ENCODE results near the gene ORAI1.

ORAI1 gene

GRCh38 chr12:121641343-121641630, 15.0 kb downstream of the ORAI1 start:
- Histone ChIP-seq H3K4me3 (ENCODE audit: low read depth, low read length) (no peak overlapping the region), H3K9me3 (no peaks in the 10 kb centered on the region), H3K36me3 (peaks cover 4% of the 10 kb centered on the region; the same call in 1 of the 2 replicates), H3K4me1 (no peaks in the 10 kb centered on the region), H3K27me3 (no peaks in the 10 kb centered on the region)
- DNase-seq = no peak
- no peak for TF ChIP-seq CTCF (IDR thresholded peaks at IDR 0.05; ENCODE audit: low read depth, low read length)

GRCh38 chr12:121648458-121649028, 22.2 kb downstream of the ORAI1 start:
- no peaks in the 10 kb centered on the region for H3K9me3 ChIP-seq
- DNase-seq = no peak
- no peak for TF ChIP-seq CTCF (IDR thresholded peaks at IDR 0.05; ENCODE audit: low read depth, low read length)

GRCh38 chr12:121649322-121649721, 23.0 kb downstream of the ORAI1 start:
- no peaks in the 10 kb centered on the region for H3K36me3 ChIP-seq
- H3K4me1 ChIP-seq = no peaks in the 10 kb centered on the region

More at GRCh38 chr12:121648458-121649028, 22.2 kb downstream of the ORAI1 start:
- Histone ChIP-seq H3K36me3 (no peaks in the 10 kb centered on the region), H3K4me3 (ENCODE audit: low read depth, low read length) (no peak overlapping the region), H3K27me3 (no peaks in the 10 kb centered on the region), H3K4me1 (no peaks in the 10 kb centered on the region)

GRCh38 chr12:121649819-121650353, 23.6 kb downstream of the ORAI1 start:
- DNase-seq = no peak
- Histone ChIP-seq H3K4me3 (ENCODE audit: low read depth, low read length) (no peak overlapping the region), H3K4me1 (no peaks in the 10 kb centered on the region), H3K9me3 (no peaks in the 10 kb centered on the region), H3K27me3 (no peaks in the 10 kb centered on the region), H3K36me3 (no peaks in the 10 kb centered on the region)
- no peak for TF ChIP-seq CTCF (IDR thresholded peaks at IDR 0.05; ENCODE audit: low read depth, low read length)

More at GRCh38 chr12:121649322-121649721, 23.0 kb downstream of the ORAI1 start:
- Histone ChIP-seq H3K27me3 (no peaks in the 10 kb centered on the region), H3K9me3 (no peaks in the 10 kb centered on the region), H3K4me3 (ENCODE audit: low read depth, low read length) (no peak overlapping the region)
- no peak for TF ChIP-seq CTCF (IDR thresholded peaks at IDR 0.05; ENCODE audit: low read depth, low read length)
- no peak for DNase-seq

GRCh38 chr12:121651320-121651719, 25.0 kb downstream of the ORAI1 start:
- DNase-seq = no peak
- Histone ChIP-seq H3K27me3 (no peaks in the 10 kb centered on the region), H3K4me1 (no peaks in the 10 kb centered on the region), H3K36me3 (no peaks in the 10 kb centered on the region), H3K4me3 (ENCODE audit: low read depth, low read length) (no peak overlapping the region), H3K9me3 (no peaks in the 10 kb centered on the region)
- TF ChIP-seq CTCF (IDR thresholded peaks at IDR 0.05; ENCODE audit: low read depth, low read length) = no peak

DNA sequence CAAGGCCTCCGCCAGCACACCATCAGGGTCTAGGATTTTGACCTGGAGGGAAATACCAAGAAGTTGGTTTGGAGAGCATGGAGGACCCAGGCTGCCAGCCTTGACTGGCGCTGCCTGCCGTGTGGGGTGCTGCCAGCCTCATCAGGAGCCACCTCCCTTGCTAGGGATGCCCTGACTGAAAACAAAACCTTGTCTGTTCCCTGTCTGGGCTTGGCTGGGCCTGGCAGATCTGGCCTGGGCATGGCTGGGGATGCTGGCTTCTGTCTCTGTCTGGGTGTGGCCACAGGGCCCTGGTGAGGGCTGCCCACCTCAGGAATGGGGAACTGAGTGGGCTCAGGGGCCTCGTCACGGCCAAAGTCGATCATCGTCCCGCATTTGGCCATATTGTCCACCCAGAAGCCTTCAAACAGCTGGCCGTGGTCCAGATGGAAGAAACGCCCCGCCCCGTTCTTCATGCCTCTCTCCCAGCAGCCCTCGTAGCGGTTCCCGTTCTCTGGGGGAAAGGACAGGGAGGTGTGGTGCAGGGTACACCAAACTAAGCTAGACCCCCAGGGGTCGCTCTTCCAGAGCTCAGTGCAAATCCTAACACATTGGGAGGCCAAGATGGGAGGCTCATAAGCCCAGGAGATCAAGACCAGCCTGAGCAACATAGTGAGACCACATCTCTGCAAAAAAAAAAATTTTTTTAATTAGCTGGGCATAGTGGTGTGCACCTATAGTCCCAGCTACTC, 26.6 kb downstream of the ORAI1 start:
- H3K4me3 ChIP-seq (ENCODE audit: low read depth, low read length) = no peak overlapping the region
- TF ChIP-seq CTCF (IDR thresholded peaks at IDR 0.05; ENCODE audit: low read depth, low read length) = no peak
- H3K9me3 ChIP-seq = no peaks in the 10 kb centered on the region
- DNase-seq = no peak
- H3K4me1 ChIP-seq = no peaks in the 10 kb centered on the region
- H3K27me3 ChIP-seq = no peaks in the 10 kb centered on the region
- H3K36me3 ChIP-seq = no peaks in the 10 kb centered on the region
